ENCODE measurements around the gene KIAA0232.

GRCh38 chr4:6901669-6902317 is 119.3 kb downstream of the KIAA0232 start:
- TF ChIP-seq EZH2 (IDR thresholded peaks at IDR 0.05): no peak
- no peak for TF ChIP-seq POLR2AphosphoS5 (IDR thresholded peaks at IDR 0.05; ENCODE audit: borderline replicate concordance, low read depth, low read length)
